GM23338 (cell line): Measurements from ENCODE around the gene DAPK1. TPM values are rescaled to one million over a fixed set of nuclear protein-coding genes. Genes with fewer than 3 reads are reported as not detected.
A peak's percentile ranks its signal among the peaks of the same experiment; 100 is the strongest.

Experiments
- ATAC-seq: fragments of 200-7000 bp; cut with Tn5 transposase; 3 replicates; pipeline ENCODE4 v1.9.1; 2020
- DNase-seq: peaks from one replicate; pipeline ENCODE4 v3.0.0-alpha.2; 2015; ENCODE audit warnings: low spot score
- H2AFZ ChIP-seq: fragments of 200-600 bp; sonication (generic); 2 replicates; pipeline ENCODE4 v1.8.0; 2016; ENCODE audit warnings: antibody characterized with exemption, mild to moderate bottlenecking, moderate library complexity
- H3F3A ChIP-seq: fragments of 200-600 bp; sonication (generic); replicated peaks from 2 replicates; pipeline ENCODE4 v1.8.0; 2017; ENCODE audit warnings: antibody characterized with exemption, mixed run types, low read depth
- H3K27ac ChIP-seq: fragments of 200-600 bp; sonication (generic); 2 replicates; pipeline ENCODE4 v1.6.1; 2016; ENCODE audit warnings: low read depth
- H3K27me3 ChIP-seq: fragments of 200-600 bp; sonication (generic); 2 replicates; pipeline ENCODE4 v1.8.0; 2016; ENCODE audit warnings: mild to moderate bottlenecking, mixed run types, moderate library complexity; ENCODE audit not compliant: insufficient read depth
- H3K36me3 ChIP-seq: fragments of 200-600 bp; sonication (generic); 2 replicates; pipeline ENCODE4 v1.8.0; 2016; ENCODE audit warnings: mild to moderate bottlenecking; ENCODE audit not compliant: insufficient read depth
- H3K4me1 ChIP-seq: fragments of 200-600 bp; sonication (generic); 2 replicates; pipeline ENCODE4 v1.8.0; 2016; ENCODE audit warnings: mild to moderate bottlenecking, moderate library complexity; ENCODE audit not compliant: insufficient read depth
- H3K4me2 ChIP-seq: fragments of 200-600 bp; sonication (generic); 2 replicates; pipeline ENCODE4 v1.7.1; 2017; ENCODE audit warnings: mixed run types
- H3K4me3 ChIP-seq: fragments of 200-600 bp; sonication (generic); 2 replicates; pipeline ENCODE4 v1.6.1; 2016; ENCODE audit warnings: mixed run types
- H3K79me2 ChIP-seq: fragments of 200-600 bp; sonication (generic); replicated peaks from 2 replicates; pipeline ENCODE4 v1.8.0; 2017; ENCODE audit warnings: mild to moderate bottlenecking; ENCODE audit not compliant: insufficient read depth
- H3K9me2 ChIP-seq: fragments of 200-600 bp; sonication (generic); 2 replicates; pipeline ENCODE4 v1.8.0; 2017; ENCODE audit not compliant: insufficient read depth
- H4K20me1 ChIP-seq: fragments of 200-600 bp; sonication (generic); replicated peaks from 2 replicates; pipeline ENCODE4 v1.8.0; 2017; ENCODE audit warnings: mild to moderate bottlenecking; ENCODE audit not compliant: insufficient read depth
- H3K27ac Mint-ChIP-seq: 2 replicates; pipeline ENCODE4 v1.8.0; 2020; ENCODE audit warnings: inconsistent platforms, mild to moderate bottlenecking, moderate library complexity, mixed read lengths
- H3K27me3 Mint-ChIP-seq: 3 replicates; pipeline ENCODE4 v1.8.0; 2022; ENCODE audit warnings: low read depth, mild to moderate bottlenecking, moderate library complexity, mixed read lengths, inconsistent platforms; ENCODE audit not compliant: insufficient read depth, poor library complexity
- H3K36me3 Mint-ChIP-seq: 3 replicates; pipeline ENCODE4 v1.8.0; 2021; ENCODE audit warnings: low read depth, mild to moderate bottlenecking, inconsistent platforms, moderate library complexity, mixed read lengths
- H3K4me1 Mint-ChIP-seq: 3 replicates; pipeline ENCODE4 v1.8.0; 2020; ENCODE audit warnings: mild to moderate bottlenecking, inconsistent platforms, mixed read lengths
- H3K4me3 Mint-ChIP-seq: 3 replicates; pipeline ENCODE4 v1.8.0; 2021; ENCODE audit warnings: moderate library complexity, mild to moderate bottlenecking, inconsistent platforms, mixed read lengths
- H3K9me3 Mint-ChIP-seq: 3 replicates; pipeline ENCODE4 v1.8.0; 2020; ENCODE audit warnings: moderate library complexity, mild to moderate bottlenecking, inconsistent platforms, mixed read lengths
- CREB1 ChIP-seq: fragments of 250-450 bp; sonication (Bioruptor Pico); IDR thresholded peaks from 2 replicates; pipeline ENCODE4 v1.5.0; 2020; ENCODE audit warnings: low read depth, mild to moderate bottlenecking, moderate library complexity
- ETS1 ChIP-seq: IDR thresholded peaks from 2 replicates; pipeline ENCODE4 v1.6.1; 2016; ENCODE audit warnings: antibody characterized with exemption
- EZH2 ChIP-seq: fragments of 200-600 bp; sonication (generic); IDR thresholded peaks from one replicate; pipeline ENCODE4 v1.8.0; 2017; ENCODE audit warnings: antibody characterized with exemption, mild to moderate bottlenecking, low read depth; ENCODE audit not compliant: unreplicated experiment
- EZH2phosphoT487 ChIP-seq: fragments of 200-600 bp; sonication (generic); IDR thresholded peaks from one replicate; pipeline ENCODE4 v1.8.1; 2018; ENCODE audit warnings: antibody characterized with exemption; ENCODE audit not compliant: unreplicated experiment
- JUNB ChIP-seq: IDR thresholded peaks from one replicate; pipeline ENCODE4 v1.6.1; 2016; ENCODE audit warnings: antibody characterized with exemption; ENCODE audit not compliant: unreplicated experiment
- NANOG ChIP-seq: IDR thresholded peaks from 2 replicates; pipeline ENCODE4 v1.6.1; 2016; ENCODE audit warnings: antibody characterized with exemption, borderline replicate concordance
- POLR2AphosphoS5 ChIP-seq: IDR thresholded peaks from 2 replicates; pipeline ENCODE4 v1.6.1; 2016; ENCODE audit warnings: antibody characterized with exemption, low read depth
- STAT1 ChIP-seq: IDR thresholded peaks from one replicate; pipeline ENCODE4 v1.6.1; 2016; ENCODE audit warnings: antibody characterized with exemption; ENCODE audit not compliant: unreplicated experiment
- ZNF114 ChIP-seq: fragments of 250-450 bp; sonication (Bioruptor Pico); IDR thresholded peaks from 2 replicates; pipeline ENCODE4 v1.5.0; 2020; ENCODE audit warnings: mild to moderate bottlenecking, moderate library complexity
- ZNF331 ChIP-seq: fragments of 250-450 bp; sonication (Bioruptor Pico); IDR thresholded peaks from 2 replicates; pipeline ENCODE4 v1.5.0; 2020; ENCODE audit warnings: low read depth, mild to moderate bottlenecking, moderate library complexity
- polyA plus RNA-seq: library from polyadenylated mRNA; unstranded; fragments of >200 nt; fragmentation: Nextera tagmentation; extraction: Ambion mirVana; gene quantifications from 2 replicates; pipeline ENCODE4 v1.2.1, GENCODE V29; 2016
- total RNA-seq: library from RNA; depleted of rRNA; stranded (reverse); fragments of >200 nt; shearing (Covaris generic); gene quantifications from 2 replicates; pipeline ENCODE4 v1.2.3, GENCODE V29; 2014
- TF ChIP-seq, protein P1 (sequence below): fragments of 250-450 bp; sonication (Bioruptor Pico); IDR thresholded peaks from 2 replicates; pipeline ENCODE4 v1.5.0; 2020; ENCODE audit warnings: mild to moderate bottlenecking, moderate library complexity
- TF ChIP-seq, protein P2 (sequence below): IDR thresholded peaks from one replicate; pipeline ENCODE4 v1.6.1; 2018; ENCODE audit warnings: antibody characterized with exemption; ENCODE audit not compliant: unreplicated experiment
- TF ChIP-seq, protein P3 (sequence below), 2 experiments: fragments of 200-600 bp in 1 of 2; sonication (generic) in 1 of 2; conservative IDR thresholded peaks; 2 replicates each; pipeline versions ENCODE4 v1.5.1 to v1.6.1; 2016 to 2017; ENCODE audit warnings: antibody characterized with exemption in 2 of 2, low read depth in 2 of 2, mild to moderate bottlenecking in 2 of 2, moderate library complexity in 1 of 2

DAPK1 gene
- total and polyA plus RNA-seq, 2 experiments from 2014 or later, result 37.0 to 134 TPM

GRCh38 chr9:87662808-87663528 is 165.3 kb downstream of the DAPK1 start:
- Mint-ChIP-seq H3K36me3 (peaks cover 92% of the 10 kb centered on the region), H3K4me3 (no peak overlapping the region), H3K4me1 (peaks cover 10% of the 10 kb centered on the region), H3K9me3 (peaks cover 42% of the 10 kb centered on the region), H3K27ac (peak overlapping the region; percentile 62), H3K27me3 (peaks cover 19% of the 10 kb centered on the region)
- H3K27ac ChIP-seq, result no peak overlapping the region
- ATAC-seq (peak; percentile 92), DNase-seq (peak; percentile 94)
- no peak overlapping the region for H3K4me2 ChIP-seq
- H3K4me1 ChIP-seq, result peaks cover 6% of the 10 kb centered on the region; the same call in 1 of the 2 replicates
- peaks cover 46% of the 10 kb centered on the region for H3K36me3 ChIP-seq
- H3K9me2 ChIP-seq, result no peaks in the 10 kb centered on the region; the same call in 1 of the 2 replicates
- TF ChIP-seq POLR2AphosphoS5, result no peak
- peak; percentile 14; the same call in 1 of the 2 replicates for TF ChIP-seq ETS1
- no peak for TF ChIP-seq EZH2
- no peak for TF ChIP-seq EZH2phosphoT487
- TF ChIP-seq ZNF114 (CRISPR knock-in tag), result no peak
- TF ChIP-seq, protein P1, sequence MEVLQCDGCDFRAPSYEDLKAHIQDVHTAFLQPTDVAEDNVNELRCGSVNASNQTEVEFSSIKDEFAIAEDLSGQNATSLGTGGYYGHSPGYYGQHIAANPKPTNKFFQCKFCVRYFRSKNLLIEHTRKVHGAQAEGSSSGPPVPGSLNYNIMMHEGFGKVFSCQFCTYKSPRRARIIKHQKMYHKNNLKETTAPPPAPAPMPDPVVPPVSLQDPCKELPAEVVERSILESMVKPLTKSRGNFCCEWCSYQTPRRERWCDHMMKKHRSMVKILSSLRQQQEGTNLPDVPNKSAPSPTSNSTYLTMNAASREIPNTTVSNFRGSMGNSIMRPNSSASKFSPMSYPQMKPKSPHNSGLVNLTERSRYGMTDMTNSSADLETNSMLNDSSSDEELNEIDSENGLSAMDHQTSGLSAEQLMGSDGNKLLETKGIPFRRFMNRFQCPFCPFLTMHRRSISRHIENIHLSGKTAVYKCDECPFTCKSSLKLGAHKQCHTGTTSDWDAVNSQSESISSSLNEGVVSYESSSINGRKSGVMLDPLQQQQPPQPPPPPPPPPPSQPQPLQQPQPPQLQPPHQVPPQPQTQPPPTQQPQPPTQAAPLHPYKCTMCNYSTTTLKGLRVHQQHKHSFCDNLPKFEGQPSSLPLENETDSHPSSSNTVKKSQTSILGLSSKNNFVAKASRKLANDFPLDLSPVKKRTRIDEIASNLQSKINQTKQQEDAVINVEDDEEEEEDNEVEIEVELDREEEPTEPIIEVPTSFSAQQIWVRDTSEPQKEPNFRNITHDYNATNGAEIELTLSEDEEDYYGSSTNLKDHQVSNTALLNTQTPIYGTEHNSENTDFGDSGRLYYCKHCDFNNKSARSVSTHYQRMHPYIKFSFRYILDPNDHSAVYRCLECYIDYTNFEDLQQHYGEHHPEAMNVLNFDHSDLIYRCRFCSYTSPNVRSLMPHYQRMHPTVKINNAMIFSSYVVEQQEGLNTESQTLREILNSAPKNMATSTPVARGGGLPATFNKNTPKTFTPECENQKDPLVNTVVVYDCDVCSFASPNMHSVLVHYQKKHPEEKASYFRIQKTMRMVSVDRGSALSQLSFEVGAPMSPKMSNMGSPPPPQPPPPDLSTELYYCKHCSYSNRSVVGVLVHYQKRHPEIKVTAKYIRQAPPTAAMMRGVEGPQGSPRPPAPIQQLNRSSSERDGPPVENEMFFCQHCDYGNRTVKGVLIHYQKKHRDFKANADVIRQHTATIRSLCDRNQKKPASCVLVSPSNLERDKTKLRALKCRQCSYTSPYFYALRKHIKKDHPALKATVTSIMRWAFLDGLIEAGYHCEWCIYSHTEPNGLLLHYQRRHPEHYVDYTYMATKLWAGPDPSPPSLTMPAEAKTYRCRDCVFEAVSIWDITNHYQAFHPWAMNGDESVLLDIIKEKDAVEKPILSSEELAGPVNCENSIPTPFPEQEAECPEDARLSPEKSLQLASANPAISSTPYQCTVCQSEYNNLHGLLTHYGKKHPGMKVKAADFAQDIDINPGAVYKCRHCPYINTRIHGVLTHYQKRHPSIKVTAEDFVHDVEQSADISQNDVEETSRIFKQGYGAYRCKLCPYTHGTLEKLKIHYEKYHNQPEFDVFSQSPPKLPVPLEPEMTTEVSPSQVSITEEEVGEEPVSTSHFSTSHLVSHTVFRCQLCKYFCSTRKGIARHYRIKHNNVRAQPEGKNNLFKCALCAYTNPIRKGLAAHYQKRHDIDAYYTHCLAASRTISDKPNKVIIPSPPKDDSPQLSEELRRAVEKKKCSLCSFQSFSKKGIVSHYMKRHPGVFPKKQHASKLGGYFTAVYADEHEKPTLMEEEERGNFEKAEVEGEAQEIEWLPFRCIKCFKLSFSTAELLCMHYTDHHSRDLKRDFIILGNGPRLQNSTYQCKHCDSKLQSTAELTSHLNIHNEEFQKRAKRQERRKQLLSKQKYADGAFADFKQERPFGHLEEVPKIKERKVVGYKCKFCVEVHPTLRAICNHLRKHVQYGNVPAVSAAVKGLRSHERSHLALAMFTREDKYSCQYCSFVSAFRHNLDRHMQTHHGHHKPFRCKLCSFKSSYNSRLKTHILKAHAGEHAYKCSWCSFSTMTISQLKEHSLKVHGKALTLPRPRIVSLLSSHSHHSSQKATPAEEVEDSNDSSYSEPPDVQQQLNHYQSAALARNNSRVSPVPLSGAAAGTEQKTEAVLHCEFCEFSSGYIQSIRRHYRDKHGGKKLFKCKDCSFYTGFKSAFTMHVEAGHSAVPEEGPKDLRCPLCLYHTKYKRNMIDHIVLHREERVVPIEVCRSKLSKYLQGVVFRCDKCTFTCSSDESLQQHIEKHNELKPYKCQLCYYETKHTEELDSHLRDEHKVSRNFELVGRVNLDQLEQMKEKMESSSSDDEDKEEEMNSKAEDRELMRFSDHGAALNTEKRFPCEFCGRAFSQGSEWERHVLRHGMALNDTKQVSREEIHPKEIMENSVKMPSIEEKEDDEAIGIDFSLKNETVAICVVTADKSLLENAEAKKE (CRISPR knock-in tag), result peak; percentile 68; the same call in 1 of the 2 replicates
- no peak for TF ChIP-seq CREB1
- TF ChIP-seq, protein P2, sequence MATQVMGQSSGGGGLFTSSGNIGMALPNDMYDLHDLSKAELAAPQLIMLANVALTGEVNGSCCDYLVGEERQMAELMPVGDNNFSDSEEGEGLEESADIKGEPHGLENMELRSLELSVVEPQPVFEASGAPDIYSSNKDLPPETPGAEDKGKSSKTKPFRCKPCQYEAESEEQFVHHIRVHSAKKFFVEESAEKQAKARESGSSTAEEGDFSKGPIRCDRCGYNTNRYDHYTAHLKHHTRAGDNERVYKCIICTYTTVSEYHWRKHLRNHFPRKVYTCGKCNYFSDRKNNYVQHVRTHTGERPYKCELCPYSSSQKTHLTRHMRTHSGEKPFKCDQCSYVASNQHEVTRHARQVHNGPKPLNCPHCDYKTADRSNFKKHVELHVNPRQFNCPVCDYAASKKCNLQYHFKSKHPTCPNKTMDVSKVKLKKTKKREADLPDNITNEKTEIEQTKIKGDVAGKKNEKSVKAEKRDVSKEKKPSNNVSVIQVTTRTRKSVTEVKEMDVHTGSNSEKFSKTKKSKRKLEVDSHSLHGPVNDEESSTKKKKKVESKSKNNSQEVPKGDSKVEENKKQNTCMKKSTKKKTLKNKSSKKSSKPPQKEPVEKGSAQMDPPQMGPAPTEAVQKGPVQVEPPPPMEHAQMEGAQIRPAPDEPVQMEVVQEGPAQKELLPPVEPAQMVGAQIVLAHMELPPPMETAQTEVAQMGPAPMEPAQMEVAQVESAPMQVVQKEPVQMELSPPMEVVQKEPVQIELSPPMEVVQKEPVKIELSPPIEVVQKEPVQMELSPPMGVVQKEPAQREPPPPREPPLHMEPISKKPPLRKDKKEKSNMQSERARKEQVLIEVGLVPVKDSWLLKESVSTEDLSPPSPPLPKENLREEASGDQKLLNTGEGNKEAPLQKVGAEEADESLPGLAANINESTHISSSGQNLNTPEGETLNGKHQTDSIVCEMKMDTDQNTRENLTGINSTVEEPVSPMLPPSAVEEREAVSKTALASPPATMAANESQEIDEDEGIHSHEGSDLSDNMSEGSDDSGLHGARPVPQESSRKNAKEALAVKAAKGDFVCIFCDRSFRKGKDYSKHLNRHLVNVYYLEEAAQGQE, result no peak
- TF ChIP-seq JUNB, result no peak
- TF ChIP-seq ZNF331 (CRISPR knock-in tag), result no peak
- TF ChIP-seq, protein P3, sequence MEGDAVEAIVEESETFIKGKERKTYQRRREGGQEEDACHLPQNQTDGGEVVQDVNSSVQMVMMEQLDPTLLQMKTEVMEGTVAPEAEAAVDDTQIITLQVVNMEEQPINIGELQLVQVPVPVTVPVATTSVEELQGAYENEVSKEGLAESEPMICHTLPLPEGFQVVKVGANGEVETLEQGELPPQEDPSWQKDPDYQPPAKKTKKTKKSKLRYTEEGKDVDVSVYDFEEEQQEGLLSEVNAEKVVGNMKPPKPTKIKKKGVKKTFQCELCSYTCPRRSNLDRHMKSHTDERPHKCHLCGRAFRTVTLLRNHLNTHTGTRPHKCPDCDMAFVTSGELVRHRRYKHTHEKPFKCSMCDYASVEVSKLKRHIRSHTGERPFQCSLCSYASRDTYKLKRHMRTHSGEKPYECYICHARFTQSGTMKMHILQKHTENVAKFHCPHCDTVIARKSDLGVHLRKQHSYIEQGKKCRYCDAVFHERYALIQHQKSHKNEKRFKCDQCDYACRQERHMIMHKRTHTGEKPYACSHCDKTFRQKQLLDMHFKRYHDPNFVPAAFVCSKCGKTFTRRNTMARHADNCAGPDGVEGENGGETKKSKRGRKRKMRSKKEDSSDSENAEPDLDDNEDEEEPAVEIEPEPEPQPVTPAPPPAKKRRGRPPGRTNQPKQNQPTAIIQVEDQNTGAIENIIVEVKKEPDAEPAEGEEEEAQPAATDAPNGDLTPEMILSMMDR (conservative IDR thresholded peaks at IDR 0.05; ENCODE audit: low read depth in 2 of 2), result peak; percentile 86 to 97
- TF ChIP-seq NANOG, result no peak
- no peak for TF ChIP-seq STAT1
- H3K4me3 ChIP-seq, result no peak overlapping the region
- H3K27me3 ChIP-seq, result no peaks in the 10 kb centered on the region
- H3K79me2 ChIP-seq, result no peaks in the 10 kb centered on the region
- H4K20me1 ChIP-seq, result peaks cover 4% of the 10 kb centered on the region
- H3F3A ChIP-seq, result 0 out of 2 replicates have a peak, but pooled peaks cover 3% of the 10 kb centered on the region
- H2AFZ ChIP-seq, result no peak overlapping the region
